Bone marrow (tissue), 2 donors: ENCODE results near the gene SERPINB10.

ENCODE experiments used
- DNase-seq, 2 donors: peaks; one replicate each; lab custom pipeline; 2025; lab: John Stamatoyannopoulos, UW

SERPINB10 gene

GRCh38 chr18:63907664-63908063, at the start of gene SERPINB10:
TSS of gene SERPINB10 (plus strand) at chr18:63907958. CDS start at chr18:63915511, 7,553 bp downstream.
- no peak for DNase-seq

GRCh38 chr18:63858456-63858855, 49.3 kb upstream of the SERPINB10 start:
- no peak for DNase-seq

GRCh38 chr18:63859781-63860475, 47.8 kb upstream of the SERPINB10 start:
- no peak for DNase-seq

GRCh38 chr18:63860531-63860930, 47.2 kb upstream of the SERPINB10 start:
- no peak for DNase-seq

GRCh38 chr18:63867368-63868125, 40.2 kb upstream of the SERPINB10 start:
- no peak for DNase-seq

GRCh38 chr18:63868546-63868945, 39.2 kb upstream of the SERPINB10 start:
- DNase-seq: no peak

- DNase-seq: no peak
Observed at GRCh38 chr18:63869374-63869773, 38.4 kb upstream of the SERPINB10 start.

- DNase-seq: no peak
Observed at GRCh38 chr18:63869851-63870250, 37.9 kb upstream of the SERPINB10 start.

GRCh38 chr18:63871836-63872235, 35.9 kb upstream of the SERPINB10 start:
- no peak for DNase-seq

GRCh38 chr18:63872586-63872985, 35.2 kb upstream of the SERPINB10 start:
- no peak for DNase-seq

- DNase-seq: no peak
Observed at GRCh38 chr18:63878343-63878742, 29.4 kb upstream of the SERPINB10 start.

- no peak for DNase-seq
Observed at GRCh38 chr18:63878925-63879324, 28.8 kb upstream of the SERPINB10 start.

GRCh38 chr18:63879709-63880108, 28.0 kb upstream of the SERPINB10 start:
- no peak for DNase-seq

GRCh38 chr18:63881851-63882250, 25.9 kb upstream of the SERPINB10 start:
- no peak for DNase-seq

- no peak for DNase-seq
Observed at GRCh38 chr18:63882333-63883141, 25.2 kb upstream of the SERPINB10 start.

- no peak for DNase-seq
Observed at GRCh38 chr18:63883617-63884016, 24.1 kb upstream of the SERPINB10 start.

- no peak for DNase-seq
Observed at GRCh38 chr18:63887424-63887823, 20.3 kb upstream of the SERPINB10 start, which contains the start of gene SERPINB2. TSS of gene SERPINB2 (plus strand) at chr18:63887705. CDS start at chr18:63891445, 3,740 bp downstream.

GRCh38 chr18:63888470-63889190, 19.1 kb upstream of the SERPINB10 start:
- DNase-seq: no peak

GRCh38 chr18:63889626-63890025, 18.1 kb upstream of the SERPINB10 start:
- no peak for DNase-seq

GRCh38 chr18:63890237-63890949, 17.4 kb upstream of the SERPINB10 start:
- no peak for DNase-seq

GRCh38 chr18:63890950-63891304, 16.8 kb upstream of the SERPINB10 start:
- DNase-seq: no peak
